ENCODE results near the gene ROPN1.
"Not testable (repeated sequence)": the region's sequence is repeated elsewhere in the genome, so short reads cannot be mapped to it uniquely, and the experiment has no call there.

ROPN1 gene

DNA sequence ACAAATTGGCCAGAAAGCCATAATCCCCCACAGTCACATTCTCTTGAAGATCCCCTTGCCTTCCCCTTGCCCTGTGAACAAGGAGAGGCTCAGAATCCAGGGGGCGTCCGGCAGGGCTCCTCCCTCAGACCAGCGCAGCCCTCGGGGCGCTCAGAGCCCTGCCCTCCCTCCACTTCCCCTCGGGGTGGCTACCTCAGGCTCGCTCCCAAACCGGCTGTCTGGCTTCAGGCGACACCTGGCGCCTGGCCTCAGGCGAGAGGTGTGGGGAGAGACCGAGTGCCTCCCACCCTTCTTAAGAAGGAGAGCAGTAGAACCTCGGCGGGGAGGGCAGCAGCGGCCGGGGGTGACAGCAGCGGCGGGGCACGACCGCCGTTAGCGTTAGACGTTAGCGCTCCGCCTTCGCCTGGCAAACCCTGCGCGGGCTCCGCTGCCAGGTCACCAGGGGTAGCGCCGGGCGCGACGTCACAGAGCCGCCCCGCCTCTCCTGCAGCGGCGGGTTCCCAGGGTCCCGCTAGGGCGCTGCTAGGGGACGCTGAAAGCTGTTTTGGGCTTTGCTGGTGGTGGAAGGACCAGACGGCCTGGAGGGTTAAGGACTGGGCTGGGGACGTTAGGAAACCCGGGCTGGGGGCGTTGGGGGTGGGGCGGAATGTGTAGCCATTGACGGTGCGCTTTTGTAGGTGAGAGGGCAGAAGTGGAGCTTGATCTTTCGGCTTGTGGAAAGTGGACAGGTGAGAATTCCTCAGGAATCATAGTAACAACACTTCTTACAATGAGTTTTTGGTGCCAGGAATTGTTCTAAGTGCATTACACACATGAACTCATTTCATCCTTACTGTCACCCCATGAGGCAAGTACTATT lies at the start of gene ROPN1:
Gene ROPN1, minus strand, starts transcription at position 395 of the 859 bp plus-strand sequence. CDS start 11,643 bp downstream, outside the sequence.
- not testable (repeated sequence) for DNase-seq

DNA sequence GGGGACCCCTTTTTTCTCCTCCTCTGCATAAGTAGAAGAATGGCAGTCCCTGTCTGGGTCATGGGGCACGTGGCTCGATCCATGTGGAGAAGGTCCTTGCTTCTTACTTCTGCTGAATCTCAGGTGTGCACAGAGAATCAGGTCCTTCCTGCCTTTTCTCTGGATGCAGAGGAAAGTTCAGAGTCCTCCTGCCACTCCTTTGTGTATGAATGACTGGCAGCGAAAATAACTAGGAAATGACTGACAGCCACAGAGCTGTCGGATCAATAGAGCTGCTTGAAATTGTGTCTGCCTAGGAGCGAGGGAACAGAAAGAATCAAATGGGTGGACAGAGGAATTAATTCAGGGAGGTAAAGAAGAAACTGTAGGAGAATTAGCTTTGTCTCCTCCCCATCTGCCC lies 49.6 kb upstream of the ROPN1 start:
- no peak for DNase-seq

DNA sequence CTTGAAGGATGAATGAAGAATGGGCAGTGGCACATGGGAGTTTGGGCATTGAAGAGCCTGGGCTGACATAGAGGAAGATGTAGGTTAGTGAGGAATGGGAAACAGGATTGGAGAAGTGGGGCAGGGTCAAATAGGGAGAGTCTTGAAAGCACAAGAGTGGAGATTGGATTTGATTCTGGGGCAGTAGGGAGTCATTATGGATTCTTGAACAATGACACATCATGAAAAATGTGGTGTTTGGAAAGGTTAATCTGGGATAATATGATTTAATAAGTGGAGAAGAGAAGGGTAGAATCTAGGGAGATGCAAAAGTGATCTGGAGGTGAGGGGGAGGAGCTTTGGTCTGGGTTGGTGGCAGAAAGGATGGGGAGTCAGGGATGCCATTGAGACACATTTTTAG lies 45.4 kb upstream of the ROPN1 start:
- no peak for DNase-seq

DNA sequence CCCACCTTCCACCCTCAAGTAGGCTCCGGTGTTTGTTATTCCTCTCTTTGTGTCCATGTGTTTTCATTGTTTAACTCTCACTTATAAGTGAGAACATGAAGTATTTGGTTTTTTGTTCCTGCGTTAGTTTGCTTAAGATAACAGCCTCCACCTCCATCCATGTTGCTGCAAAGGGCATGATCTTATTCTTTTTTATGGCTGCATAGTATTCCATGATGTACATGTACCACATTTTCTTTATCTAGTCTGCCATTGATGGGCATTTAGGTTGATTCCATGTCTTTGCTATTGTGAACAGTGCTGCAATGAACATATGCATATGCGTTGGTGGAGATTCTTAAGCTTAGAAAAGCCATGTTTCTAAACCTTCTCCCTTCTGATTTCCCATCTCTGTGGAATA lies 44.3 kb upstream of the ROPN1 start:
- not testable (repeated sequence) for DNase-seq

DNA sequence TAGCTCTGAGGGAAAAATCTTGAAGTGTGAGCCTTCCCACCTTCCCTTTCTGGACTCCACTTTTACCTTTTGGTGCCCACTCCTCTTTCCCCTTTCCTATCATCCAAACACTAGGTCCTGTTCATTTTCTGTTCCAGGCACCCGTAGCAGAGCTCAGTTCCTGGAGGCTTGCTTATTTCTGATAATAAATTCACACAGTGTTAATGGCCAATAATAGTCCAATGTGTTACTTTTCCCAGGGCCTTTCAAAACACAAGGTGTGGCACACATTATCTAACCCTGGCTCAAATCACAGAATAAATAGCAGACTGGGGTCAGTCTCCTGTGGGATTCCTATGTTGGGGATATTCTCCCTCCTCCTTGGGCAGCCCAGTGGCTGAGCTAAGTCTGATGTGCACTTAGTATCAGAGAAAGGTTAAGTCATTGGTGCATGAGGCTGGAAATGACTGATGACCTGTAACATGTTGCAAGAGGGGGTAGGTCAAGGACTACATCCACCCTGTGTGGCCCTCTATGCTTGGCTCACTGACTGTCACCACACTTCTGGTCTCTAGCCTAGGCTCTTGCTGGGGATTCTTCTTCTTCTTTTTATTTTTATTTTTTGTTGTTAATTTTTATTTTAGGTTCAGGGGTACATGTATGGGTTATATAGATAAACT lies 43.7 kb upstream of the ROPN1 start:
- DNase-seq: no peak

DNA sequence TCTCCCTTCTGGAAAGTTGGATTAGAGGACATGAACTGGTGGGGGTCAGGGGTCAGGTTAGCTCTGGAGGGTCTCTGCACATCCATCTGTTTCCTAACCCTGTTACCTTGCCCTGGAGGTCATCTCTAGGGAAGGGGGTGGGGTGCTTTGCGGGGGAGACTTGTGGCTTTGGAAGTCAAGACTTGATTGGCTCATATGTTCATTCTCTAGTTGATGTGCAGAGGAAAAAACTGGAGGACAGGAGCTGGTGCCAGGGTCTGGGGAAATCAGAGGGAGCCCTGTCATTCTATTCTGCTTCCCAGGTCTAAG lies 42.9 kb upstream of the ROPN1 start:
- no peak for DNase-seq

DNA sequence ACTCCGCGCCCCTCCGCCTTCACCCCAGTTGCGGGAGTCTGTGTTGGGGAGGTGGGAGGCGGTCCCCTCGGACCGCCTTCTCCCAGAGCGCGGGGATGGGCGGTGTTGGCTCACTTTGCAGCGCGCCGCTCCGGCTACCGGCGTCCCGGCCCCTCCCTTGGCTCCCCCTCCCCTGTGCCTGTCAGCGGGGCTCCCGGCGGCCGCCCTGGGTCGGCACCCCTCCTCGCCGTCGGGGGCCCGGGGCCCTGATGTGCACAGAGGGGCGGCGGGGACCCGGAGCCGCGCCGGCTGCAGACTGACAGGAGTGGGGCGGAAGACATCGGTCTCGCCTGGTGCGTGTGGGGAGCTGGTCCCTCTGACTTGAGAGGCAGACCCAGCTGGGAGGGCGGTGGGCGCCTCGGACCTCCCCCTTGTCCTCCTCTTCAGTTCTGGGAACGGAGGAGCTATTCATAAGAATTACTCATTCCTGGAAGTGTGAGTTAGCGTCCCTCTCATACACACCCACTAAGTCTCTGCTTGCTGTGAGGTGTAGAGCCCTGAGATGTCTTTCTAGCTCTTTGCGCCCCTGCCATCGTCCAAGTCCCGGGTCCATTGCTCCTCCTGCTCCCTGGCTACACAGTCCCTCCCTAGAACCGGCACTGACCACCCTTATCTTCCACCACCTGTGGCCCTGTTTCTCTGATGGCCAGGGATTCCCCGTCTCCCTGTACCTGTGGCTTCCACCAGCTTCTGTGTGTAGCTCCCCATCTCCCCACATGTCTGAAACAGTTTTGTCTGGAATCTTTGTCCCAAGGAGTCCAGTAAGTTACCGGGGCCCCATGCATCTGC lies 42.3 kb upstream of the ROPN1 start:
- DNase-seq: no peak

DNA sequence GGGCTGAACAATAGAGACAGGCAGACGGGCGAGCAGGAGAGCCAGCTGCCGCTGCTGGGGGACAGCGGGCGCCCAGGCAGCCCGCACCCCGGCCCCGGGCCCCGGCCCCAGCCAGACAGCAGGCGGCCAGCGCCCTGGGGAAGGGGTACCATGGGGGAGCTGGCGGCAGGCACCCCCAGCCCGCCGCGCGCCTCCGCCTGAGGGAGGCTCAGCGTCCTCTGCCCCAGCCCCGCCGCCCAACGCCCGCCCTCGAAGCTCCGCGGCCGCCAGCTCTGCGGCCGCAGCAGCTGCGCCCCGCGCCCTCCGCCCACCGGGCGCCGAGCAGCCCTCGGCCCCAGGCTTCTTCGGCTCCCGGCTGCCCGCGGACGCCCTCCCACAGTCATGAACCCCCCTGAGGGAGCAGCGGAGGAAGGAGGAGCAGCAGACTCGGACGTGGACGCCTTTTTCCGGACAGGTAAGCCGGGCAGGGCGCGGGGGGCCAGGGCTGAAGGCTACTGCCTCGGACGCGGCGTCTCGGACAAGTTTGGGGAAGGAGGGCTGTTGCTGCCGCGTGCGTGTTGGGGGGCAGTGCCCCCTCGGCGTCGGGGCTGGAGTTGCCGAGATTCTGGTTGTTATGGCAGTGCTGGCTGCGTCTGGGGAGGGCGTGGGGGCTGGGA lies 41.6 kb upstream of the ROPN1 start, which contains the start of gene KALRN:
Gene KALRN, plus strand, starts transcription at position 10 of the 656 bp plus-strand sequence.
- no peak for DNase-seq

DNA sequence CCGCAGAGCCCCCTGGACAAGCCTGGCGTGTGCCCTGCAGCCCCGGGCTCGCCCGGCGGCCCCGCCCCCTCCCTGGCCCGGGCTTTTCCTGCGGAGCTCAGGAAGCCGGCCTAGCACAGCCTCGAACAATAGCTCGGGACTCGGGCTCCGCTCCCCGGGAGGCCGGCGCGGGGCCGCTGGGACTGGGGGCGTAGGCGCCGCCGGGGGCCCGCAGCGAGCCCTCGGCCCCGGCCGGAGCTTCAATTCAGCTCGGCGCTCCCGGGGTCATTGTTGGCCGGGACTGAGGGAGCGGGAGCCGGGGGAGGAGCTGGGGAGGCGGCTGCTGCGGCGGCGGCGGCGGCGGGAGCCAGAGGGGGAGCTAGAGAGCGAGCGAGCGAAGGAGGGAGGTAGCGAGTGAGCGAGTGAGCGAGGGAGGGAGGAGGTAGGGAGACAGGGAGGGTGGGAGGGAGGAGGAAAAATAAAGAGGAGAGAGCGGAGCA lies 41.0 kb upstream of the ROPN1 start:
- DNase-seq: peak; percentile 20 to 73

DNA sequence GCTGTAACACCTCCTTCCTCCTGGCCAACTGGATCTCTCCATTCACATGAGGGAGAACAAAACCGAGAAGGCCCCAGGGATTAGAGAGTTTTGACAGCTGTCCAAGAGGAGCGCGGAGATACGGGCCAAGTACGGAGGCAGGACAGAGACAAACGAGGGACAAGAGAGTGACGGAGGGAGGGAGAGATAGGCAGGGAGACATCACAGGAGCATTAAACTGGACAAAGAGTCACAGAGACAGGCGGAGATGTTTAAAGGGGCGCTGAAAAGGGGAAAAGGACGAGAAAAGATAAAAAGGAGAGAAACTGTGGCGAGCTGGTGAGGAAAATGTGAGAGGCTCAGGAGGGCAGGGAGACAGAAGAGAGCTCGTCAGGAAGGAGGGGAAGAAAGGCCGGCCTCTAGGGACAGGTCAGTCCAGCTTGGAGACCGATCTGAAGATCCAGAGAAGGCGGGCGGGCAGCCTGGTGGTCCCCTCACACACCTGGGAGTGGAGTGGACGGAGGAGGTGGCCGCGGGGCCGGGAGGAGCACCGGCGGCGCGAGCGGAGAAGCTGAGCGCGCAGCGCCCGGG lies 40.5 kb upstream of the ROPN1 start:
- no peak for DNase-seq

DNA sequence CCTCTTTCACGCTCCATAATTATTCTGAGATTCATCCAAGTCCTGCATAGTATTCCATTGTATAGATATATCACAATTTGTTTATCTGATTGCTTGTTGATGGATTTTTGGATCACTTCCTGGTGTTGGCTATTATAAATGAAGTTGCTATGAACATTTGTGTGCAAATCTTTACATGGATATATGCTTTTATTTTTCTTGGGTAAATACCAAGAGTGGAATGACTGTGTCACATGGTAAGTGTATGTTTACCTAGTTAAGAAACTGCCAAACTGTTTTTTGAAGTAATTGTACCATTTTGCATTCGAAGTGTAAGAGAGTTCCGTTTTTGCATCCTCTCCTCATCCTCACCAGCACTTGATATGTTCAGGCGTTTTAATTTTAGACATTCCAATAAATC lies 34.6 kb upstream of the ROPN1 start:
- no peak for DNase-seq

DNA sequence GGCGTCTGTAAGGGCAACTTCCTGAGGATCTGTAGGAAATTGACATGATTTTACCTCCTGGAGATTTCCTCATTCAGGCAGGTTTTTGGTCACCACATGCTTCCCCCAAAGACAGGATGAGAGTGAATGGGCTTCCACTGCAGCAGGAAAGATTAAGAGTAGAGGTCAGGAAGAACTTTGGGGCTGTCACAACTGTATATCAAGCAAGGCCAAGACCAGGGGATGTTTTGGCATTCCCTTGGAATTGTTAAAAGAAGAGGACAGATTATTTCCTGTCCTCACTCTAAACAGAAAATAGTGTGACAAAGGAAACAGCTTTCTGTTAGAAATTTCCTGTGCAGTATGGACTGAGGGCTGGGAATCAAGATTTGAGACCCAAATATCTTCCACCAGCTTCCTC lies 31.6 kb upstream of the ROPN1 start:
- not testable (repeated sequence) for DNase-seq

DNA sequence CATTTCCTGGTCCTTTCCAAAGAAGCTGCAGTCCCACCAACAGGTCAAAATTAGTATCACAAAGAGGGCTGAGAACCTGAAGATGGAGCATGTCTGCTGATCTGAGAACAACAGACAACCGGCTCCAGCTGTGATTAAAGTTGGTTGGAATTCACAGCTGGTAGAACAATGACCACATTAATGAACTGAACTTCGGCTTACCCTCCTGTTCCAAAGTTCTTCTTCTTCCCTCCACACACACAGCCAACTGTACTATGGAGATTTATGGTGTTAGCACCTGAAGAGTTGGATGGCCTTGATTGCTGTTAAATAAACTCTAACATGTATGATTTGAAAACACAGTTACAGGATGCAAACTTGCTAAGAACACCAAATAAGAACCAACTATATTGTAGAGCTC lies 27.4 kb upstream of the ROPN1 start:
- DNase-seq: no peak

DNA sequence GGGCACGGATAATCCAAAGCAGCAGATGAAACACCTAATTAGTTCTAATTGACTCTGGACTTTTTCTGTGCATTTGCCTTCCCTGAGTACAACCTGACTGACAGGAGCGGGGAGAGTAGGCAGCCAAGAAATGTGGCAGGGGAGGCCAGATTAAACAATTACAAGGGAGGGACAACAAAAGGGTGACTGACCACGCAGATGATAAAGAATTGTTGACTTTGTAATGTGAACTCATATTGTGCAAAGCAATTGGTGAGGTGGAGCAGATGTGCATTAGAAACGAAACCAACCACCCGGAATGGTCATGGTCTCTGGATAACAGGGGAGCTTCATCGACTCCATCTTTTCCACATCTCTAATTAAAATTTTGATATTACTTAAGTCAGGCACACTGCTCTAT lies 25.6 kb upstream of the ROPN1 start:
- not testable (repeated sequence) for DNase-seq

DNA sequence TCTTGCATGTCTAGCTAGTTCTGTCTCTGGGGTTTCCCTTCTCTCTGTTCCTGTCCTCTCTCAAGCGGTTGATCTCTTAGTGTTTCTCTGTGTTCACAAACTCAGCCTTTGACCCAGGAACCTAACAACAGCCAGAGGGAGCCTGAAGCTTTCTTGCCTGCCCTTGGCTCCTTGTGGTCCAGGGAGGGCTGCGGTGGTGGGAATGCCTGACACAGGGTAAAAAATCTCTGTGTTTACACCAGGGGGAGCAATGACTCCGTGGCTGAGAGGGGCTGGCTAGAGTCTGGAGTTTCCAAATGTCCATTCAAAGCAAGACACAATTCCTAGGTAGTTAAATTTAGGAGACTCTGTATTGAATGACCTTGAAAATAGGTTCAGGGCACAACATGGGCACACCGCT lies 24.6 kb upstream of the ROPN1 start:
- peak in 1 of 2 donors; percentile 1 for DNase-seq

DNA sequence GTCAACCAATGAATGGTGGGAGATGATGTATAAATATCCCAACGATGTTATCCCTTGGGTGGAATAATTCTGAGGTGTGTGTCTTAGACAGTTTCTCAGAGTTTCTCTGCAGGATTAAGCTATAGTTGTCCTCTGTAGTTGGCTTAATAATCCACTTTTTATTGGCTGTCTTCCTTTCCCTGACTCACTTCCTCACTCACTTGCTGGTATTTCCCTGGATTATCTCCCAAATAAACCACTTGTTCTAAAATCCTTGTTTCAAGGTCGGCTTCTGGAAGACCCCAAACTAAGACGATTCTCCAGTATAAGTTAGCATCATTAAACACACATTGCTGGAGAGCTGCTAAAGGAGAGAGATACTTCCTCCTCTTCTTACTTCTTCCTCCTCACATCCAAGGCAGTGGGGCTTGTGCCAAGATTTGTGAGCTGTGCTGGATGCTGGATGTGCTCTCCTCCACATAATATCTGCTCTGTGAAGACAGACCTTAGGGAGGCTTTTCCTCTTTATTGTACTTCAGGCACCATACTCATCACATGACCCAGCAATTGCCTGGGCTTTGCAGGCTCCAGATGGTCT lies 22.5 kb upstream of the ROPN1 start:
- DNase-seq: no peak

DNA sequence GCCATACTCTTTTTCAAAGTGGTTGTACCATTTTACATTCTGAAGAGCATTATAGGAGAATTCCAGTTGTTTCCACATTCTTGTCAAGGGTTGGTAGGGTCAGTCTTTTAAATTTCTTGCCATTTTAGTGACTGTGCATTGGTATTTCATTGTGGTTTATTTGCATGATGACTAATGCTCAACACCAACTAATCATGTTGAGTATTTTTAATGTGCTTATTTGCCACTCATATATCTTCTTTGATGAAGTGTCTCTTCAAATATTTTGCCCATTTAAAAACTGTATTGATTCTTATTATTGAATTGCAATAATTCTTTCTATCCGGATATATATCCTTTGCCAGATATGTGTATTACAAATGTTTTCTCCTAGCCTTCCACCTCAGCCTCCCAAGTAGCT lies 16.4 kb upstream of the ROPN1 start:
- not testable (repeated sequence) for DNase-seq

DNA sequence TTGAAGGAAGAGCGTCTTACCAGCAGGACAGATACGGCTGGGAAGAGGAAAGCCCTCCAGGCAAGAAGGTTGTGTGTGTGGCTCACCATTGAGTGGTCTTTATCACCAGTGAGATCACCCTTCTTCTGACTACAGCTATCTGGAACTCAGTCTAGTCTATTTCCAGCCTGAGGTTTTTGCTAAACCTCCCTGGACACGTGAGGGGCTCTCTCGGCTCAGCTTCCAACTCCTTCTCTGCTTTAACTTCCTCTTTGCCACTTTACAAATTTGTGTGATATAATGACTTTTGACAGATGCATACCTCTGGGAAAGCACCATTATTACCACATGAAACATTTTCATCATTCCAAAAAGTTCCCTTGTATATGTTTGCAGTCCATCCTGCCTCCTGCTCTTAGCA lies 15.3 kb upstream of the ROPN1 start:
- DNase-seq: peak; percentile 4 to 23

DNA sequence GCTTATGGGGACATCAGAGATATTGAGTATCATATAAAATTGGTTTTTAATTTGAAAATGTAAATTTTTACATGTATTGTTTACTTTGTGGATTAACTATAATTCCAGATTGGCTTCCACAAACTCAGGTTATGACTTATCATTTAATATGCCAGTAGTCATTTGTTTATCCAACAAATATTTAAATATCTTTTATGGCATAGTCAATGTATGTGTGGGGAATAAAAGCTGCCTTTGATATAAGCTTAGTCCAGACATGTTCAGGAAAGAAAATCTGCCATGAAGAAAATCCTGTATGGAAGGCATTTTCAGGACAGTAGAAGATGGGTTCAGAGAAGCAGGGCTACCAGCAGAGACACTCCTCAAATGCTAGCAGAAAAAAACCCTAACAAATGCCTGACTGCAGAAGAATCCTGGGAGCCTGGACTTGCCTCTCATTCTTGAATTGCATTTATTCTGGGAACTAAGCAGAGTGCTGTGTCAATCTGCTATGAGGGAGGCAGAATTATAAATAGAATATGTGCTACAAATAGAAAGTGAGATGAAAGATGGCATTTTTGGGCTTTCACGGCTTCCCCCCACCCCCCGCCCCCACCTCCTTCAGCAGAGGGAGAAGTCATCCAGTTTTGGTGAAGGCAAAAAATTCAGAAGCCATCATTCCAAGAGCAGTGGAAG lies 10.6 kb upstream of the ROPN1 start:
- DNase-seq: not testable (repeated sequence)

DNA sequence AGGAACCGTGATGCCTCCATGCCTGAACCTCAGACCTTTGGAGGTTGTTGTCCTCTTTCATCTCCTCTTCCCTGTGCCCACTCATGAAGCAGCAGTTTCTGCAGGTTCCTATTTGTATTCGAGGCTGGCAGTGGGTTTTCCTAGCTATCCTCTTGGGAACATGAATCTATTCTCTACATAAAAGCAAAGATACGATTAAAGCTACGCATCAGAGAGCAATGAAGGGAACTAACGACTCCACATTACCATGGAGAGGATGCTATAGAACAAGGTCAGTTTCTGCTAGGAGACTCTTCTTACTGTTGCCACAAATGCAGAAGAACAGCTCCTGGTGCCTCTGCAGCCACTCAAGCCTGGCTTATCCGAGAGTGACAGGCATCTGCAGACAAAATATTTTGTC lies 9.4 kb upstream of the ROPN1 start:
- DNase-seq: not testable (repeated sequence)

DNA sequence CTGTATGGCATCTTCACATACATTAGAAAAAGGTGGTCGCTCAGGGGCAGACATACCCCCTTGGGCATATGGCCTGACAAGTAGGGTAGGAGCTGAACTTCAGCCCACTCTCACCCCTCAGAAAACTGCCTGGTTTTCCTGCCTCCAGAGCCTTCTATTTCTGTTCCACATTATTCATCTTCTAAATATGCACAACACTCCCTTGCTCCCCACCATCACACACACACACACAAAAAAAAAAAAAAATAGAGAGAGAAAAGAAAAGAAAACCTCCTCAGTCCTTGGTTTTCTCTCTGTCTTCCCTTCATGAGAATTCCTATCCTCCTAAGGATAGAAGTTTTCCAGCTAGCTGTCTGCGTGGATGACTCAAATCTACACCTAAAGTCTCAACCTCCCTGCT lies 5.6 kb upstream of the ROPN1 start:
- DNase-seq: no peak

Measured in inflammatory macrophage treated with lipopolysaccharide for 1 hour (primary cell).